GM12878 (cell line): ENCODE results near the gene DNAJC11. TPM values are rescaled to one million over a fixed set of nuclear protein-coding genes. Genes with fewer than 3 reads are reported as not detected.

ENCODE experiments used
- BCLAF1 ChIP-seq: fragments of 450-650 bp; IDR thresholded peaks from 2 replicates; pipeline ENCODE4 v1.6.1; 2017; ENCODE audit warnings: antibody characterized with exemption, mild to moderate bottlenecking, moderate library complexity
- BMI1 ChIP-seq: fragments of 450-650 bp; IDR thresholded peaks from 2 replicates; pipeline ENCODE4 v1.6.1; 2016; ENCODE audit warnings: mild to moderate bottlenecking, moderate library complexity, borderline replicate concordance
- CREB1 ChIP-seq: IDR thresholded peaks from 2 replicates; pipeline ENCODE4 v1.6.1; 2012; ENCODE audit warnings: low read depth, mild to moderate bottlenecking, inconsistent platforms
- E4F1 ChIP-seq: fragments of 450-650 bp; IDR thresholded peaks from 2 replicates; pipeline ENCODE4 v1.6.1; 2018; ENCODE audit warnings: borderline replicate concordance, mild to moderate bottlenecking; ENCODE audit not compliant: partially characterized antibody
- IKZF2 ChIP-seq, 2 experiments: fragments of 450-650 bp; IDR thresholded peaks; 2 replicates each; pipeline ENCODE4 v1.6.1; 2017; ENCODE audit warnings: mild to moderate bottlenecking in 2 of 2, moderate library complexity in 2 of 2
- NFIC ChIP-seq: IDR thresholded peaks from 2 replicates; pipeline ENCODE4 v1.6.1; 2012; ENCODE audit warnings: low read depth, mild to moderate bottlenecking, inconsistent platforms, low read length, moderate library complexity
- NR2C1 ChIP-seq: fragments of 450-650 bp; IDR thresholded peaks from 2 replicates; pipeline ENCODE4 v1.6.1; 2017; ENCODE audit warnings: antibody characterized with exemption, mild to moderate bottlenecking, moderate library complexity
- PAX8 ChIP-seq: fragments of 450-650 bp; IDR thresholded peaks from 2 replicates; pipeline ENCODE4 v1.6.1; 2017; ENCODE audit warnings: mild to moderate bottlenecking, moderate library complexity
- SKIL ChIP-seq: fragments of 450-650 bp; IDR thresholded peaks from 2 replicates; pipeline ENCODE4 v1.6.1; 2017; ENCODE audit warnings: mild to moderate bottlenecking, low read depth, inconsistent platforms; ENCODE audit not compliant: poor library complexity, severe bottlenecking
- TAF1 ChIP-seq: IDR thresholded peaks from 2 replicates; pipeline ENCODE4 v1.6.1; 2011; ENCODE audit warnings: mild to moderate bottlenecking, low read depth, low read length, borderline replicate concordance
- TCF3 ChIP-seq: IDR thresholded peaks from 2 replicates; pipeline ENCODE4 v1.6.1; 2012; ENCODE audit warnings: low read depth, mild to moderate bottlenecking, low read length, borderline replicate concordance; ENCODE audit not compliant: insufficient read depth
- polyA plus RNA-seq, 11 experiments: library from polyadenylated mRNA; depleted of rRNA in 4 of 11; unstranded in 6 of 11; stranded (reverse) in 5 of 11; fragments of >200 nt; fragmentation: Nextera tagmentation in 4 of 11; fragmentation: Illumina TruSeq in 1 of 11; extraction: Ambion mirVana in 4 of 11; extraction: Trizol in 1 of 11; gene quantifications; 1 replicate in 1 of 11; 2 replicates in 10 of 11; pipeline versions ENCODE4 v1.2.1 to v1.2.3, GENCODE V29; 2011 to 2016; ENCODE audit warnings: inconsistent platforms in 2 of 11, missing spikeins in 2 of 11, low read depth in 1 of 11
- total RNA-seq, 4 experiments: library from RNA; depleted of rRNA in 3 of 4; stranded (reverse); fragments of >200 nt in 3 of 4; fragmentation: Illumina TruSeq in 1 of 4; extraction: Trizol in 1 of 4; gene quantifications; 2 replicates each; pipeline versions ENCODE4 v1.2.1 to v1.2.3, GENCODE V29; 2013 to 2021
- TF ChIP-seq, protein P1 (sequence below): IDR thresholded peaks from 2 replicates; pipeline ENCODE4 v1.6.1; 2011; ENCODE audit warnings: low read depth, mild to moderate bottlenecking, low read length, moderate library complexity, borderline replicate concordance; ENCODE audit errors: extremely low read depth
- TF ChIP-seq, protein P2 (sequence below): fragments of 450-650 bp; IDR thresholded peaks from 2 replicates; pipeline ENCODE4 v1.6.1; 2018; ENCODE audit warnings: mild to moderate bottlenecking, low read depth, moderate library complexity; ENCODE audit not compliant: partially characterized antibody

DNAJC11 gene
- total and polyA plus RNA-seq, 10 of the 15 experiments (the other 5 are each of a cell fraction or from before 2014, with no cell fraction given) = 5.0 to 58.8 (median 39.5) TPM

DNA sequence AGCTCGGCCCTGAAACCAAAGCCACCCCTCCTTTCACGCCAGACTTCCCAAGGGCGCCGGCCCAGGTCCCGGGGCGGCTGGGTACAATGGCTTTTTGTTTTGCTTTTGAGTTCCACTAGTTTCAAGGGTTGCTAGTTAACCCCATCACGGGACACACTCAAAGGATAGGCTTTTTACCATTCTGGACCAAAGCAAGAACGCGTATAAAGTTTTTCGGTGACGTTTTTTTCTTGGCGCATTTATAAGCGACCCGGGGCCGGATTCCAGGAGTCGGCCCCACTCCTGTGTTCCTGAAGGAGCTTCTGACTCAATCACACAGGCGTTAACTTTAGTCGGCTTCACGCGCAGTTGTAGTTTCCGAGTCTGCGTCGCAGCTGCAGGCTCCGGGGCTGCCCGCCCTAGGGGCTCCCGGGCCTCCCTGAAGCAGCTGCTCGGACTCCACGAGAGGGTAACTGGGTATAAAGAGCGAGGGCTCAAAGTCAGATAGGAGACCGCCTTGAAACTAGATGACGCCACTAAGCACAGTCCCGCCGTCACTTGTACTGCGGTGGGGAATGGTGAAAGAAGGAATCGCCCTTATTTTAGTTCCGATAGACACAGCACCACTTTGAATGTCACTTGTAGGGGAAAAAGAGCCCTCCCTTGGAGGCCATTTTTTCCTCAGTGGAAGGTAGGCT is 98.2 kb downstream of the DNAJC11 start (continued):
- TF ChIP-seq SKIL (no peak), CREB1 (peak; percentile 81), E4F1 (no peak), BCLAF1 (no peak), NR2C1 (no peak), BMI1 (no peak), PAX8 (no peak), NFIC (no peak), IKZF2 (IDR thresholded peaks at IDR 0.05) (no peak), TCF3 (no peak), TAF1 (0 out of 2 replicates have a peak, but pooled peaks have one; percentile 28)
- TF ChIP-seq, protein P1, sequence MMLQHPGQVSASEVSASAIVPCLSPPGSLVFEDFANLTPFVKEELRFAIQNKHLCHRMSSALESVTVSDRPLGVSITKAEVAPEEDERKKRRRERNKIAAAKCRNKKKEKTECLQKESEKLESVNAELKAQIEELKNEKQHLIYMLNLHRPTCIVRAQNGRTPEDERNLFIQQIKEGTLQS = no peak
- TF ChIP-seq, protein P2, sequence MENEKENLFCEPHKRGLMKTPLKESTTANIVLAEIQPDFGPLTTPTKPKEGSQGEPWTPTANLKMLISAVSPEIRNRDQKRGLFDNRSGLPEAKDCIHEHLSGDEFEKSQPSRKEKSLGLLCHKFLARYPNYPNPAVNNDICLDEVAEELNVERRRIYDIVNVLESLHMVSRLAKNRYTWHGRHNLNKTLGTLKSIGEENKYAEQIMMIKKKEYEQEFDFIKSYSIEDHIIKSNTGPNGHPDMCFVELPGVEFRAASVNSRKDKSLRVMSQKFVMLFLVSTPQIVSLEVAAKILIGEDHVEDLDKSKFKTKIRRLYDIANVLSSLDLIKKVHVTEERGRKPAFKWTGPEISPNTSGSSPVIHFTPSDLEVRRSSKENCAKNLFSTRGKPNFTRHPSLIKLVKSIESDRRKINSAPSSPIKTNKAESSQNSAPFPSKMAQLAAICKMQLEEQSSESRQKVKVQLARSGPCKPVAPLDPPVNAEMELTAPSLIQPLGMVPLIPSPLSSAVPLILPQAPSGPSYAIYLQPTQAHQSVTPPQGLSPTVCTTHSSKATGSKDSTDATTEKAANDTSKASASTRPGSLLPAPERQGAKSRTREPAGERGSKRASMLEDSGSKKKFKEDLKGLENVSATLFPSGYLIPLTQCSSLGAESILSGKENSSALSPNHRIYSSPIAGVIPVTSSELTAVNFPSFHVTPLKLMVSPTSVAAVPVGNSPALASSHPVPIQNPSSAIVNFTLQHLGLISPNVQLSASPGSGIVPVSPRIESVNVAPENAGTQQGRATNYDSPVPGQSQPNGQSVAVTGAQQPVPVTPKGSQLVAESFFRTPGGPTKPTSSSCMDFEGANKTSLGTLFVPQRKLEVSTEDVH = no peak
